ENCODE results near the gene GALNT7. TPM values are rescaled to one million over a fixed set of nuclear protein-coding genes. Genes with fewer than 3 reads are reported as not detected.

GALNT7 gene
- polyA plus RNA-seq, 1 of the 3 experiments (the other 2 are of a cell fraction), result 14.8 TPM

GRCh38 chr4:173371292-173372192 is 202.9 kb downstream of the GALNT7 start:
- Histone ChIP-seq H3K27ac (ENCODE audit: low read depth in 2 of 2, low read length in 1 of 2) (peak overlapping the region; percentile 80 to 91), H4K20me1 (ENCODE audit: insufficient read depth) (no peaks in the 10 kb centered on the region), H3K4me1 (ENCODE audit: control insufficient read depth in 1 of 2, insufficient read depth in 2 of 2, low read depth in 1 of 2, low read length in 1 of 2) (peaks cover 6 to 18% of the 10 kb centered on the region in 2 experiments), H3K79me2 (ENCODE audit: insufficient read depth) (peaks cover 60% of the 10 kb centered on the region), H3K9me2 (no peaks in the 10 kb centered on the region), H3F3A (replicated peaks; ENCODE audit: insufficient read depth) (peaks cover 32% of the 10 kb centered on the region), H3K9me3 (no peaks in the 10 kb centered on the region), H3K36me3 (replicated peaks in 1 of 2; ENCODE audit: control insufficient read depth in 1 of 2, insufficient read depth in 2 of 2, low read length in 1 of 2) (peaks cover 10 to 13% of the 10 kb centered on the region in 2 experiments), H3K27me3 (ENCODE audit: insufficient read depth) (no peaks in the 10 kb centered on the region), H2AFZ (ENCODE audit: low read depth) (peak overlapping the region; percentile 91), H3K4me3 (ENCODE audit: low read depth in 2 of 2, low read length in 1 of 2) (peak overlapping the region; percentile 92 to 94), H3K9ac (peak overlapping the region; percentile 88), H3K4me2 (peak overlapping the region; percentile 78)
- DNase-seq, result peak; percentile 56
- TF ChIP-seq EP300 (IDR thresholded peaks at IDR 0.05; ENCODE audit: borderline replicate concordance in 1 of 2, low read depth in 1 of 2, low read length in 1 of 2), result no peak
- no peak for TF ChIP-seq USF1 (IDR thresholded peaks at IDR 0.05; ENCODE audit: borderline replicate concordance, low read depth)
- TF ChIP-seq TEAD4 (IDR thresholded peaks at IDR 0.05; ENCODE audit: borderline replicate concordance, insufficient read depth), result no peak
- TF ChIP-seq GABPA (IDR thresholded peaks at IDR 0.05; ENCODE audit: low read depth), result no peak
- TF ChIP-seq YY1 (IDR thresholded peaks at IDR 0.05; ENCODE audit: low read depth), result 0 out of 2 replicates have a peak, but pooled peaks have one; percentile 19
- TF ChIP-seq RFX5 (IDR thresholded peaks at IDR 0.05; ENCODE audit: low read length), result no peak
- TF ChIP-seq RAD21 (IDR thresholded peaks at IDR 0.05; ENCODE audit: low read length), result no peak
- TF ChIP-seq CHD2 (IDR thresholded peaks at IDR 0.05; ENCODE audit: low read length, partially characterized antibody), result no peak
- TF ChIP-seq MEF2A (IDR thresholded peaks at IDR 0.05; ENCODE audit: borderline replicate concordance, low read depth), result no peak
- TF ChIP-seq, protein P1, sequence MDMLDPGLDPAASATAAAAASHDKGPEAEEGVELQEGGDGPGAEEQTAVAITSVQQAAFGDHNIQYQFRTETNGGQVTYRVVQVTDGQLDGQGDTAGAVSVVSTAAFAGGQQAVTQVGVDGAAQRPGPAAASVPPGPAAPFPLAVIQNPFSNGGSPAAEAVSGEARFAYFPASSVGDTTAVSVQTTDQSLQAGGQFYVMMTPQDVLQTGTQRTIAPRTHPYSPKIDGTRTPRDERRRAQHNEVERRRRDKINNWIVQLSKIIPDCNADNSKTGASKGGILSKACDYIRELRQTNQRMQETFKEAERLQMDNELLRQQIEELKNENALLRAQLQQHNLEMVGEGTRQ (IDR thresholded peaks at IDR 0.05; ENCODE audit: borderline replicate concordance, low read depth, low read length), result no peak
- TF ChIP-seq RCOR1 (IDR thresholded peaks at IDR 0.05; ENCODE audit: low read length), result no peak
- no peak for TF ChIP-seq FOSL2 (IDR thresholded peaks at IDR 0.05; ENCODE audit: borderline replicate concordance, low read depth)
- no peak for TF ChIP-seq ZBTB33 (IDR thresholded peaks at IDR 0.05; ENCODE audit: borderline replicate concordance, low read depth)
- no peak for TF ChIP-seq POLR2AphosphoS5 (IDR thresholded peaks at IDR 0.05; ENCODE audit: low read depth, low read length)
- peak; percentile 76; the same call in 1 of the 2 replicates for TF ChIP-seq SIN3A (IDR thresholded peaks at IDR 0.05; ENCODE audit: borderline replicate concordance, low read depth, low read length)
- no peak for TF ChIP-seq FOXM1 (IDR thresholded peaks at IDR 0.05; ENCODE audit: low read depth)
- no peak for TF ChIP-seq CTCF (IDR thresholded peaks at IDR 0.05)
- TF ChIP-seq TCF12 (IDR thresholded peaks at IDR 0.05), result no peak
- TF ChIP-seq, protein P2, sequence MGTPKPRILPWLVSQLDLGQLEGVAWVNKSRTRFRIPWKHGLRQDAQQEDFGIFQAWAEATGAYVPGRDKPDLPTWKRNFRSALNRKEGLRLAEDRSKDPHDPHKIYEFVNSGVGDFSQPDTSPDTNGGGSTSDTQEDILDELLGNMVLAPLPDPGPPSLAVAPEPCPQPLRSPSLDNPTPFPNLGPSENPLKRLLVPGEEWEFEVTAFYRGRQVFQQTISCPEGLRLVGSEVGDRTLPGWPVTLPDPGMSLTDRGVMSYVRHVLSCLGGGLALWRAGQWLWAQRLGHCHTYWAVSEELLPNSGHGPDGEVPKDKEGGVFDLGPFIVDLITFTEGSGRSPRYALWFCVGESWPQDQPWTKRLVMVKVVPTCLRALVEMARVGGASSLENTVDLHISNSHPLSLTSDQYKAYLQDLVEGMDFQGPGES (IDR thresholded peaks at IDR 0.05; ENCODE audit: low read depth, low read length), result no peak
- 0 out of 2 replicates have a peak, but pooled peaks have one; percentile 10 for TF ChIP-seq MAX (IDR thresholded peaks at IDR 0.05; ENCODE audit: low read depth)
- TF ChIP-seq MXI1 (IDR thresholded peaks at IDR 0.05; ENCODE audit: low read depth, low read length), result peak; percentile 36; the same call in 1 of the 2 replicates
- TF ChIP-seq FOXJ3 (CRISPR knock-in tag; IDR thresholded peaks at IDR 0.05), result no peak
- no peak for TF ChIP-seq JUND (IDR thresholded peaks at IDR 0.05)
- 0 out of 2 replicates have a peak, but pooled peaks have one; percentile 17 for TF ChIP-seq TAF1 (IDR thresholded peaks at IDR 0.05; ENCODE audit: borderline replicate concordance, low read depth, low read length)
- no peak for TF ChIP-seq SMC3 (IDR thresholded peaks at IDR 0.05; ENCODE audit: low read depth, low read length)
- no peak for TF ChIP-seq GATA2 (CRISPR knock-in tag; IDR thresholded peaks at IDR 0.05)
- ChIA-PET POLR2A (interaction anchor here (1.0 to 3.8 kb wide), 4 partner anchors 32 to 146 kb away, joined by 3 to 69 read pairs (median 6); partner anchors contain the start of gene HMGB2), CTCF (interaction anchor here (0.6 to 2.8 kb wide), 8 partner anchors 14 to 358 kb away, joined by 3 to 8 read pairs (median 4); no protein-coding TSS in a partner anchor)
- 1% methylated on average over 34 of the region's 68 CpGs for WGBS (ENCODE audit: low lambda C conversion rate)
